Measurements from ENCODE around the gene GRM4.
A peak's percentile ranks its signal among the peaks of the same experiment; 100 is the strongest.

The GRM4 gene

GRCh38 chr6:34064675-34065074 is 81.2 kb downstream of the GRM4 start:
- Histone ChIP-seq H3K23ac (ENCODE audit: low read length in 2 of 2) (no peak overlapping the region), H3K27ac (ENCODE audit: low read length, poor library complexity, severe bottlenecking) (no peak overlapping the region), H3K4me2 (ENCODE audit: low read length, poor library complexity, severe bottlenecking) (no peak overlapping the region), H3K9me3 (ENCODE audit: control insufficient read depth, low read length) (no peaks in the 10 kb centered on the region), H3K27me3 (ENCODE audit: control insufficient read depth in 1 of 2, insufficient read depth in 1 of 2, low read length in 2 of 2) (peaks cover 62 to 96% of the 10 kb centered on the region in 2 experiments), H3K14ac (ENCODE audit: low read length in 2 of 2) (no peak overlapping the region), H3K9ac (ENCODE audit: low read length) (no peak overlapping the region), H3K4me1 (ENCODE audit: control insufficient read depth, insufficient read depth, low read depth, low read length) (no peaks in the 10 kb centered on the region), H2BK15ac (ENCODE audit: low read depth, poor library complexity, severe bottlenecking) (no peak overlapping the region), H4K8ac (ENCODE audit: low read length) (no peak overlapping the region), H2BK5ac (ENCODE audit: low read depth, low read length, poor library complexity, severe bottlenecking) (no peak overlapping the region), H3K79me1 (replicated peaks; ENCODE audit: low read length, poor library complexity, severe bottlenecking) (no peaks in the 10 kb centered on the region), H3K4ac (ENCODE audit: low read depth in 1 of 2, low read length in 2 of 2) (no peak overlapping the region), H2AFZ (ENCODE audit: low read depth, low read length) (no peak overlapping the region), H3K18ac (ENCODE audit: low read depth in 1 of 2, low read length in 2 of 2) (no peak overlapping the region), H2AK5ac (ENCODE audit: low read length, severe bottlenecking) (no peak overlapping the region), H3K4me3 (ENCODE audit: insufficient read depth in 1 of 2, low read depth in 1 of 2, low read length in 2 of 2) (no peak overlapping the region), H2BK12ac (ENCODE audit: low read length in 2 of 2) (no peak overlapping the region), H3K36me3 (ENCODE audit: control insufficient read depth in 1 of 2, insufficient read depth in 2 of 2, low read depth in 1 of 2, low read length in 2 of 2) (no peaks in the 10 kb centered on the region), H2BK120ac (ENCODE audit: low read depth, low read length) (no peak overlapping the region), H4K91ac (ENCODE audit: low read length) (no peak overlapping the region)
- WGBS, result 83% methylated on average over 7 of the region's 7 CpGs
- DNase-seq, result no peak

GRCh38 chr6:34063651-34064050 is 82.2 kb downstream of the GRM4 start:
- H4K8ac ChIP-seq (ENCODE audit: low read length), result no peak overlapping the region
- WGBS, result 80% methylated on average over 6 of the region's 6 CpGs
- no peaks in the 10 kb centered on the region for H3K4me1 ChIP-seq (ENCODE audit: control insufficient read depth, insufficient read depth, low read depth, low read length)
- no peak overlapping the region for H4K91ac ChIP-seq (ENCODE audit: low read length)
- no peak overlapping the region for H2BK12ac ChIP-seq (ENCODE audit: low read length in 2 of 2)
- no peaks in the 10 kb centered on the region for H3K36me3 ChIP-seq (ENCODE audit: control insufficient read depth in 1 of 2, insufficient read depth in 2 of 2, low read depth in 1 of 2, low read length in 2 of 2)
- no peak overlapping the region for H3K14ac ChIP-seq (ENCODE audit: low read length in 2 of 2)
- peaks cover 70 to 91% of the 10 kb centered on the region in 2 experiments for H3K27me3 ChIP-seq (ENCODE audit: control insufficient read depth in 1 of 2, insufficient read depth in 1 of 2, low read length in 2 of 2)
- no peak overlapping the region for H3K4me3 ChIP-seq (ENCODE audit: insufficient read depth in 1 of 2, low read depth in 1 of 2, low read length in 2 of 2)
- H3K9me3 ChIP-seq (ENCODE audit: control insufficient read depth, low read length), result no peaks in the 10 kb centered on the region
- DNase-seq, result no peak
- H2BK120ac ChIP-seq (ENCODE audit: low read depth, low read length), result no peak overlapping the region
- H3K4ac ChIP-seq (ENCODE audit: low read depth in 1 of 2, low read length in 2 of 2), result no peak overlapping the region
- no peak overlapping the region for H2AK5ac ChIP-seq (ENCODE audit: low read length, severe bottlenecking)
- H3K9ac ChIP-seq (ENCODE audit: low read length), result no peak overlapping the region
- H2AFZ ChIP-seq (ENCODE audit: low read depth, low read length), result no peak overlapping the region
- no peak overlapping the region for H3K27ac ChIP-seq (ENCODE audit: low read length, poor library complexity, severe bottlenecking)
- no peak overlapping the region for H3K23ac ChIP-seq (ENCODE audit: low read length in 2 of 2)
- no peak overlapping the region for H2BK5ac ChIP-seq (ENCODE audit: low read depth, low read length, poor library complexity, severe bottlenecking)
- no peaks in the 10 kb centered on the region for H3K79me1 ChIP-seq (replicated peaks; ENCODE audit: low read length, poor library complexity, severe bottlenecking)
- H3K4me2 ChIP-seq (ENCODE audit: low read length, poor library complexity, severe bottlenecking), result no peak overlapping the region
- no peak overlapping the region for H3K18ac ChIP-seq (ENCODE audit: low read depth in 1 of 2, low read length in 2 of 2)
- H2BK15ac ChIP-seq (ENCODE audit: low read depth, poor library complexity, severe bottlenecking), result no peak overlapping the region

GRCh38 chr6:34062815-34063214 is 83.1 kb downstream of the GRM4 start:
- no peak overlapping the region for H2BK15ac ChIP-seq (ENCODE audit: low read depth, poor library complexity, severe bottlenecking)
- no peak overlapping the region for H3K9ac ChIP-seq (ENCODE audit: low read length)
- H3K27me3 ChIP-seq (ENCODE audit: control insufficient read depth in 1 of 2, insufficient read depth in 1 of 2, low read length in 2 of 2), result peaks cover 71 to 86% of the 10 kb centered on the region in 2 experiments
- H3K18ac ChIP-seq (ENCODE audit: low read depth in 1 of 2, low read length in 2 of 2), result no peak overlapping the region
- H3K4me3 ChIP-seq (ENCODE audit: insufficient read depth in 1 of 2, low read depth in 1 of 2, low read length in 2 of 2), result no peak overlapping the region
- H2AFZ ChIP-seq (ENCODE audit: low read depth, low read length), result no peak overlapping the region
- no peaks in the 10 kb centered on the region for H3K9me3 ChIP-seq (ENCODE audit: control insufficient read depth, low read length)
- no peak overlapping the region for H4K8ac ChIP-seq (ENCODE audit: low read length)
- DNase-seq, result no peak
- no peak overlapping the region for H2BK5ac ChIP-seq (ENCODE audit: low read depth, low read length, poor library complexity, severe bottlenecking)
- no peak overlapping the region for H3K4ac ChIP-seq (ENCODE audit: low read depth in 1 of 2, low read length in 2 of 2)
- H2AK5ac ChIP-seq (ENCODE audit: low read length, severe bottlenecking), result no peak overlapping the region
- H3K27ac ChIP-seq (ENCODE audit: low read length, poor library complexity, severe bottlenecking), result no peak overlapping the region
- H4K91ac ChIP-seq (ENCODE audit: low read length), result no peak overlapping the region
- WGBS, result 93% methylated on average over 7 of the region's 7 CpGs
- H2BK12ac ChIP-seq (ENCODE audit: low read length in 2 of 2), result no peak overlapping the region
- no peaks in the 10 kb centered on the region for H3K4me1 ChIP-seq (ENCODE audit: control insufficient read depth, insufficient read depth, low read depth, low read length)
- H3K36me3 ChIP-seq (ENCODE audit: control insufficient read depth in 1 of 2, insufficient read depth in 2 of 2, low read depth in 1 of 2, low read length in 2 of 2), result no peaks in the 10 kb centered on the region
- no peak overlapping the region for H3K4me2 ChIP-seq (ENCODE audit: low read length, poor library complexity, severe bottlenecking)
- H2BK120ac ChIP-seq (ENCODE audit: low read depth, low read length), result no peak overlapping the region
- no peak overlapping the region for H3K14ac ChIP-seq (ENCODE audit: low read length in 2 of 2)
- H3K79me1 ChIP-seq (replicated peaks; ENCODE audit: low read length, poor library complexity, severe bottlenecking), result no peaks in the 10 kb centered on the region
- no peak overlapping the region for H3K23ac ChIP-seq (ENCODE audit: low read length in 2 of 2)

- H2BK5ac ChIP-seq (ENCODE audit: low read depth, low read length, poor library complexity, severe bottlenecking), result no peak overlapping the region
- no peak overlapping the region for H3K4me3 ChIP-seq (ENCODE audit: insufficient read depth in 1 of 2, low read depth in 1 of 2, low read length in 2 of 2)
- no peak overlapping the region for H2BK15ac ChIP-seq (ENCODE audit: low read depth, poor library complexity, severe bottlenecking)
- no peak overlapping the region for H4K91ac ChIP-seq (ENCODE audit: low read length)
- H3K79me1 ChIP-seq (replicated peaks; ENCODE audit: low read length, poor library complexity, severe bottlenecking), result no peaks in the 10 kb centered on the region
- H3K18ac ChIP-seq (ENCODE audit: low read depth in 1 of 2, low read length in 2 of 2), result no peak overlapping the region
- no peak overlapping the region for H2AK5ac ChIP-seq (ENCODE audit: low read length, severe bottlenecking)
- no peak overlapping the region for H3K23ac ChIP-seq (ENCODE audit: low read length in 2 of 2)
- H2BK12ac ChIP-seq (ENCODE audit: low read length in 2 of 2), result no peak overlapping the region
- H3K4me1 ChIP-seq (ENCODE audit: control insufficient read depth, insufficient read depth, low read depth, low read length), result no peaks in the 10 kb centered on the region
- no peak overlapping the region for H3K4ac ChIP-seq (ENCODE audit: low read depth in 1 of 2, low read length in 2 of 2)
- no peak overlapping the region for H3K27ac ChIP-seq (ENCODE audit: low read length, poor library complexity, severe bottlenecking)
- H2AFZ ChIP-seq (ENCODE audit: low read depth, low read length), result no peak overlapping the region
- no peak overlapping the region for H2BK120ac ChIP-seq (ENCODE audit: low read depth, low read length)
- H3K14ac ChIP-seq (ENCODE audit: low read length in 2 of 2), result peak overlapping the region in 1 of 2 experiments; percentile 10
- H3K36me3 ChIP-seq (ENCODE audit: control insufficient read depth in 1 of 2, insufficient read depth in 2 of 2, low read depth in 1 of 2, low read length in 2 of 2), result no peaks in the 10 kb centered on the region
- WGBS, result 91% methylated on average over 3 of the region's 3 CpGs
- H3K9me3 ChIP-seq (ENCODE audit: control insufficient read depth, low read length), result no peaks in the 10 kb centered on the region
- no peak overlapping the region for H3K4me2 ChIP-seq (ENCODE audit: low read length, poor library complexity, severe bottlenecking)
- no peak for DNase-seq
- H3K27me3 ChIP-seq (ENCODE audit: control insufficient read depth in 1 of 2, insufficient read depth in 1 of 2, low read length in 2 of 2), result peaks cover 71 to 82% of the 10 kb centered on the region in 2 experiments
- no peak overlapping the region for H4K8ac ChIP-seq (ENCODE audit: low read length)
- no peak overlapping the region for H3K9ac ChIP-seq (ENCODE audit: low read length)
Observed at GRCh38 chr6:34062156-34062555, 83.7 kb downstream of the GRM4 start.

Data from mesenchymal stem cell (in vitro differentiated cells and primary cell).